GM21367 (cell line): ENCODE data around the gene SHANK1.

ENCODE experiments used
- ATAC-seq: cut with Tn5 transposase; IDR thresholded peaks from one replicate; pipeline ENCODE4 v1.9.1; 2021; ENCODE audit not compliant: unreplicated experiment

The SHANK1 gene

DNA sequence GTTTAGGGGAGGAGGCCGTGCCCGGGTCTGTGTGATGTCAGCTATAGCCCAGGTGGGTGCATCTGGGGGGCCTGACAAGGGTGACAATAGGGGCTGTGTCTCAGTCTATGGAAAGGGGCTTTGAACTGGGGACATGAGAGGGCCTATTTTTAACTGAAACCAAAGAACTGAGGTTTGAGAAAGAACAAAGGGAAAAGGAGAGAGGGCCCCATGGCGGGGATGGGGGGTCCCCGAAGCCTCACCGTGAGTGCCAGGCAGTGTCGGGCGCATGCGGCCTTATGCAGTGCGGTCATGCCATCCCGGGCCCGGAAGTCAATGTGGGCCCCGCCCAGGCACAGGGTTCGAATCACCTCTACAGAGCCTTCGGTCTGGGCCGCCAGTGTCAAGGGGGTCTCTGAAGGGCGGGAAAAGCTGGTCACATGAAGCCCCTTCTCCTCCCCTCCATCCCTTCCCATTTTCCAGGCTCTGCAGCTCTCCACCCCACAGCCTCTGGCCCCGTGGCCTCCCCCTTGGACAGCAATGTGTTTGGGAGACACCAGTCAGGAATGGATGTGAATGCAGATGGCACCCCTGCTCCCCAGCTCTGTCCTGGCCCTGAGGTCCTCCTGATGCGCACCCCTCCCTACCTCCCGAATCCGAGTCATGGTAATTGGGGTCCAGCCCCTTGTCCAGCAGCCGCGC is 5.9 kb downstream of the SHANK1 start:
- ATAC-seq, result no peak

DNA sequence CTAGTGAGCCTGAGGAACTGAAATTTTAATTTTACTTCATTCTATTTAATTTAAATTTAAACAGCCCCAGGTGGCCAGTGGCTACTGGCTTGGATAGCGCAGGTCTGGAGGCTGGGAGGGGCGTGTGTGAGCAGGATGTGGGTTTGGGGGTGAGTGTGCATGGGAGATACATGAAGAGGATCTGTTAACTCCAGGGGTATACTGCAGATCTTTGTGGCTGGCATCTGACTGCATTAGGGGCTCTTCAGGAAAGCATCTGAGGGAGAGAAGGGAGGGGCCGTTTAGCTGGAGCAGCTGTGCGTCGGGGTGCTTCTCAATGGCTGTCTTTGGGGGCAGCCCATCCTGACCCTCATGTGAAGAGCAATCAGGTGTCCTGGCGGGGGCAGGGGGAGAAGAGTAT is 6.8 kb downstream of the SHANK1 start:
- ATAC-seq, result no peak

DNA sequence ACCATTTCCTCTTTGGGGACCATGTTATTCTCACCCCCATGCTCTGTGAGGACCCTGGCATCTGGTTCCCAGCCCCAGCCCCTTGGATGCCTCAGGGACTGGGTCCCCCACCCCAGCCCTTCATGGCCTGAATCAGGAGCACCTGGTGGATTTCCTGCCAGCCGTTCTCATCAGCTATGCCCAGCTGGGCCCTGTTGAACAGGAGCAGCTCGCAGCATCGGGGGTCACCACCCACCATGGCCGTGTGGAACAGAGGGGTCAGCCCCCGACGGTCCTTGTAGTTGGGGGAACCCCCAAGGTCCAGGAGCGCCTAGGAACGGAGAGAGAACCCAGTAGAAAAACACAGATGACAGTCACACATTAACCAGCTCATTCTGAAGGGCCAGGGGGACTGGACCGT is 7.8 kb downstream of the SHANK1 start:
- ATAC-seq, result no peak

DNA sequence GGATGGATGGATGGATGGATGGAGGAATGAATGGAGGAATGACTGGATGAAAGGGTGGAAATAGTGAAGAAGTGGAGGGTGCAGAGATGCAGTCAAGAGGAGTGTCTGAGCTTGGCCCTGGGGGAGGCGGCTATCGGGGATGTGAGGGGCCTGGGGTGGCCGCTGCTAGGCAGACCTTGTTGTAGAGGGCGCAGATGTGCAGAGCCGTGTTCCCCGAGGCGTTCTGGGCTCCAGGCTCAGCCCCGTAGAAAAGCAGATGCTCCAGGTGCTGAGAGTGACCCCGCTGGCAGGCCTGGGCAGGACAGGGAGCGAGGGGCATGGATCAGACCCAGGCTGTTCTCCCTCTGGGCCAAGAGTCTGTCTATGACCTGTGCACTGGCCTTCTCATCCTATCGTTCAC is 8.4 kb downstream of the SHANK1 start:
- ATAC-seq, result no peak

DNA sequence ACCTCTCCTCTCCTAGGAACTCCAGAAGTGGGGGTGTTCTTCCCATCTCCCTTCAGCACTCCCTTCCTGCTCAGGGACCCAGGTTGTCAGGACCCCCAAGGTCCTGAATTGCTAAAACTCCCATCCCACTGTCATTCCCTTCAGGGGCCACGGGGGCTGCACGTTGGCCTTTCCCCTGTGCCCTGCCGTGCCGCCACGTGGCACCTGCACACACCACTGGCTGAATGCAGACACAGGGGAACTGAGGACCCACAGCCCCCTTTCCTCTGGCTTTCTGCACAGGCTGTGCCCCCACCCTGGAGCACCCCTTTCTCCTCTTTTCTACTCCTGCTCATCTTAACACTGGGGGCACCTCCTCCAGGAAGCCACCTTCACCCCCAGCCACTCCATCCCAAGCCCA is 9.0 kb downstream of the SHANK1 start:
- no peak for ATAC-seq

DNA sequence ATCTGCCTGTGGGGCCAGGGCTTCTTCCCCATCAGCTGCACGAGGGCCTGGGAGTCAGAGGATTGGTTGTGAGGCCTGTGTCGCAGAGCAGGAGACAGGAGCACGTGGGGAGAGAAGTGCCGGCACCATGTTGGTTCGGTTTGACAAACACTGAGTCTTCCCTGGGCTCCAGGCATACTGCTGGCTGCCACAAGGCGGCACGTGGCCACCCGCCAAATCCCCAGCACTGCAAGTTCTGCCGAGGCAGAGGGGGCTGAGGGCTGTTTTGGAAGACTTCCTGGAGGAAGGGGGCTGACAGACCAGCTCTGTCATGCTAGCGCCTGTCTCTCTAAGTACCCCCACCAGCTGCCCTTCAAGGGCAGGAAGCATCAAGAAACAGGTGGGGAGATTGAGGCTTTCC is 9.5 kb downstream of the SHANK1 start:
- no peak for ATAC-seq

DNA sequence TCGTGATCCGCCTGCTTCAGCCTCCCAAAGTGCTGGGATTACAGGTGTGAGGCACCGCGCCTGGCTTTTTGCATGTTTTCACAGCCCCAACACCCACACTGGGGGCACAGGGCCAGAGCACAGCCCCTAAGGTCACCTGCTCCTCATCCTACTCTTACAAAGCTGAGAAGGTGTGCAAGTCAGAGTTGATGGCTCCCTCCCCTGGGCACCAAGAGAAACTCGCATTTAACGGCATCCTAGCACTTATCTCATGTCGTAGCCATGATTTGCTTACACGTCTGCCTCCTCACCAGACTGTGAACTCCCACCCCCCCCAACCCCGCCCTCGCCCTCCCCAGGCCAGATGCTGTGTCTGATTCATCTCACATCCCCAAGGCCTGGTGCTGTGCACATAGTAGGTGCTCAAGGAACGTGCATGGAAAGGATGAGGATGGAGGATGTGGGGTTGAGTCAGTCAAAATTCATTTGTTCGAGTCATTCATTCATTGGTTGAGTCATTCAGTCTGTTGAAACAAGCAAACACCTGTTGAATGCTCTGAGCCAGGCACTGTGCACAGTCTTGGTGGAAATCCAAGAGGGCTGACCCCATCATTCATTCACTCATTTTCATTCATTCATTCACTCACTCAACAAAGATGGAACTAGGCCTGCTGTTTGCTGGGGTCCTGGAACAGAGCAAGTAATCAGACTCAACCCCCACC is 11.3 kb downstream of the SHANK1 start:
- ATAC-seq, result no peak

DNA sequence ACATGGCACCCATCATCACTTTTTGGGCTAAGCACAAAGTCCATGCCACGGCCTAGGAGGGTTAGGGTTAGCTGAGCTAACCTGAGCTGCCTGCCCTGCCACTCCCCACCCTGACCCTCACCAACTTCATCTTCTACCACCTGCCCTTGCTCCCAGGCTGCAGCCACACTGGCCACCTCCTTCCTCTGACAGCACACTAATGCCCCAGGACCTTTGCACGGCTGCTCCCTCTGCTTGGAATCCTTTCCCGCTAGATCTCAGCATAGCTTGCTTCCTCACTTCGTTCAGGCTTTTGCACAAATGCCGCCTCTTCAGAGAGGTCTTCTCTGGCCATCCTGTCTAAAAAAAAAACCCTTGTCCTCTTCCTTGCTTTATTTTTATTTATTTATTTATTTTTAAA is 13.2 kb downstream of the SHANK1 start:
- no peak for ATAC-seq

DNA sequence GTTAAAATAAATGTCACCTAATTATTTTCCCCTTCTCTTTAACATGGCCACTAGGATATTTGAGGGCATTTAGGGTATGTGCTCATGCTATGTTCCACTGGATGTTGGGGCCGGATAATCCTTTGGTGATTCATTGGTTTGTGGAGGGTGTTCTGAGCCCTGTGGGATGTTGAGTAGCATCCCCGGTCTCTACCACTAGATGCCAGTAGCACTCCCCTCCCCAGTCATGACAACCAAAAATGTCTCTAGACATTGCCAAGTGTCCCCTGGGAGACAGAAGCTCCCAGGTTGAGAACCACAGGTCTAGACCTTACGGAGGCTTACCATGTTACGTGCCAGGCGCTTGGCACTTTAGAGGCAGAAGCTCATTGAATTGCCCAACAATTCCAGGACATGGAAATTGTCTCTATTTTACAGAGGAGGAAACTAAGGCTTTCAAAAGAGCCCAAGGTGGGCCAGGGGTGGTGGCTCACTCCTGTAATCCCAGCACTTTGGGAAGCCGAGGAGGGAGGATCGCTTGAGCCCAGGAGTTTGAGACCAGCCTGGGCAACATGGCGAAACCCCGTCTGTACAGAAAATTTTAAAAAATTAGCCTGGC is 14.1 kb downstream of the SHANK1 start:
- ATAC-seq, result no peak

DNA sequence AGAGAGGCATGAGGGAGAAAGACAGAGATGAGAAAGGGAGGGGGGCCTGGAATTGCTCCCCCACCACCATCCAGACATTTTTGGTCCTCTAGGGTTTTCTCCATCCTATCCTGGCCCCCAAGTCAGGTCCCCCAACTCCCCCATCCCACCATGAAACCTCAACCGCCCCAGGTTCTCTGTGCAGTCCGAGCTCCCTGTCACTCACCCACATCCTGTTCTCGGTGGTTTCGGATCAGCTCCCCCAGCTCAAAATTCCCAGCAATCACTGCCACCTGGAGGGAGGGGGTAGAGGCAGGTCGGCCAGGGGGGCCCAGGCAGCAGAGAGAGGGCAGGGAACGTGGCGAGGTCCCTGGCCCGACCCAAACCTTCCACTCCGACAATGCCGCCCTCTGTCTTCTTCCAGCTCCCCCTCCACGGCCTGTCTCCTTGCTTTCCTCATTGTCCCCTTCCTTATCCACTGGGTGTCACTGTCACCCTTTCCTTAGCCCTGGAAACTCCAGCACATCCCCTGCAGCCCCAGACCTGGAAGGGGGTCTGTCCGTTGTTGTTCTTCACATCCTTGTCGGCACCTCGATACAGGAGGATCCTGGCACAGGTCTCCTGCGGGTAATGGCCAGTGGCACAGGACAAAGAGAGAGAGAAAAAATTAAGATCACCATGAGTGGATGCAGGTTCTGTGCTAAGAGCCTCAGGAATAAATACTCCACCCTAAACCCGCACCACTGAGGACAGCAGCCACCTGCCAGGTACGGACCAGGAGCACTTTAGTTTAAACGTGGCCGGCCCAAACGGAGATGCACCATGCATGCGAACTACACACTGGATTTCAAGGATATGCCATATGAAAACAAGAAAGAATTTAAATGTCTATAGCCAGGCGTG is 15.4 kb downstream of the SHANK1 start:
- ATAC-seq, result no peak

DNA sequence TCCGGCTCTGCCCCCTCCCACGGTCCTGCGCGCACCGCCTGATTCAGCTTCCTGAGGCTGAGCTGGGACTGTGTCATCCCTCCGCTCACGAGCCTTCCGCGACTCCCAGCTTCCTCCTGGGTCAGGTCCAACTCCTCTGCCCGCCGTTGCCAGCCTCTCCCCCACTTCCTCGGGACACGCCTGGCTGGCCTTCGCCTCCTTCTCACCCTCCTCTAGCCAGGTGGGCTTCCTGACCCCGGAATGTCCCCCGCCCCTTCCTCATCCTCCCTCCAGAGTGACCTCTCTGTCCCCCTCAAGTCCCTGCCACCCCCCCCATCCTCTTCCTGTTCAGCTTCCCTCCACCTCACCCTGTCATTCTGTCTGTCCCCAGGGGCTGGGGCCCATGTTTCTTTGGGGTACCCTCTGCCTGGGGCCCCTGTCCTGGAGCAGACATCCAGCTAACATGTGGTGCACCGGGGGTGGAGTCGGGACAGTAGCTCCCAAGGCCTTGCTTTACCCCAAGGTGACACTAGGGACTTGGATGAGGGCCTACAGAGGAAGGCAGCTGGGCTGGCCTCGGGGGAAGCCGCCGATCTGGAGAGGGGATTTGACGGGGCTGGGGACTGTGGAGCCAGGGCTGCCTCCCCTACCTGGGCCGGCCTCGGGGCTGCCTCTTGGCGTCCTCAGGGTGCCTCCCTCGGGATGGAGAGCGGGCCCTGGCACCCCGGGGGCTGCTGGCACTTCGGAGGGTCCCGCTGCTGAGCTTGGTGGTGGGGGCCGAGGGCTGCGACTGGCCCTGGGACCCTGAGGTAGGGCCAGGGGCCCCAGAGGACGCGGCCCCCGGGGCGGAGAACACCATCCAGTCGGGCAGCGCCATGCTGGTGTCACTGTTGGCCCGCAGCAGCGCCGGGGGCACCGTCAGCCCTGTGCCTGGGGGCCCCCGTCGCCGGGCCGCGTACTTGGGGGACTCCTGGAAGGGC is 16.5 kb downstream of the SHANK1 start:
- ATAC-seq, result no peak

DNA sequence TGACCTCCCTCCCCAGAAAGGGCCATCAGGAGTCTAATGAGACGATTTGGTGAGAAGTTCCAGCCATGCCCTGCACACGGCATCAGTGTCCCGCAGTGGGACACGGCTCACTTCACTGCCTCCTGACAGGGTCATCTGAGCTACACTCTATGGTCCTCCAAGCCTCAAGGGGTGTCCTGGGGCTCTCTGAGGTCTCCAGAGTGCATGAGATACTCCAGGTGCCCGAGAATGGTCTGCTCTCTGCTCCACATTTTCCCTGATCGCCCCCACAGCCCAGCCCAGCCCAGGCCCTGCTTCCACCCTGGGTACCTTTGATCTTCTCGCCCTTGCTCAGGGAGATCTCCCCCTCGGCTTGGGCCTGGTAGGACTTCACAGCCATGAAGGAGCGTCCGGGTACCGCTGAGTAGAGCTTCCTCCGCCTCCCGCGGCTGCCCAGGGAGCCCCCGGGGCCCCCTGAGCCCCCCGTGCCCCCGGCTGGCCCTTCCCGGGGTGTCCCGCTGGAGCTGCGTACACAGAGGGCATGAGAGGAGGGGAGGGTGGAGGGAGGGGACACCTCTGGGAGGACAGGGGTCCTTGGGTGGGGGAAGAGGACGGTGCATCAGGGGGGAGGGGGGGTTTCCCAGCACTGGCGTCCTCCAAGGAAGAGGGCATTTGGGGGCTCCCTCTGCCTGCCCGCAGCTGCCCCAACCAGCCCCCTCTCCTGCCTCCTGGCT is 17.3 kb downstream of the SHANK1 start:
- ATAC-seq, result no peak

DNA sequence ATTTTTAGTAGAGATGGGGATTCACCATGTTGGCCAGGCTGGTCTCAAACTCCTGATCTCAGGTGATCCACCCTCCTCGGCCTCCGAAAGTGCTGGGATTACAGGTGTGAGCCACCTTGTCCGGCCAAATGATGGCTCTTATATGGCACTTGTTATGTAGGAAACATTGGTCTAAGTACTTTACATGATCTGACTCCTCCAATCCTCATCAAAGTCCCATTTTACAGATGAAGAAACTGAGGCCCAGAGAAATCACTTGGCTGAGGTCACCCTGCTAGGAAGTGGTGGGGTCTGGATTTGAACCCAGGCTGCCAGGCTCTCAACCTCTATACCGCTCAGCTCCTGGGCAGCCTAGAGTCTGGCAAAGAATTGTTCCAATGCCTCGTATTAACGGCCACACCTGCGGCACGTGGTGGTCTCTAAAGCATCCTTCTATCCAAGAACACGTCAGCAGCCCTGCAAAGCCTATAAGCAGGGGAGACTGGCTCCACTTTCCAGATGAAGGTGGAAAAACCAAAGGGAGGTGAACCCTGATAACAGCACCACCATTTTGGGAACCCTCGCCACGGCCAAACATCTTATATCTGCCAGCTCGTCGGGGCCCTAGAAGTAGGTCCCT is 18.1 kb downstream of the SHANK1 start:
- no peak for ATAC-seq

DNA sequence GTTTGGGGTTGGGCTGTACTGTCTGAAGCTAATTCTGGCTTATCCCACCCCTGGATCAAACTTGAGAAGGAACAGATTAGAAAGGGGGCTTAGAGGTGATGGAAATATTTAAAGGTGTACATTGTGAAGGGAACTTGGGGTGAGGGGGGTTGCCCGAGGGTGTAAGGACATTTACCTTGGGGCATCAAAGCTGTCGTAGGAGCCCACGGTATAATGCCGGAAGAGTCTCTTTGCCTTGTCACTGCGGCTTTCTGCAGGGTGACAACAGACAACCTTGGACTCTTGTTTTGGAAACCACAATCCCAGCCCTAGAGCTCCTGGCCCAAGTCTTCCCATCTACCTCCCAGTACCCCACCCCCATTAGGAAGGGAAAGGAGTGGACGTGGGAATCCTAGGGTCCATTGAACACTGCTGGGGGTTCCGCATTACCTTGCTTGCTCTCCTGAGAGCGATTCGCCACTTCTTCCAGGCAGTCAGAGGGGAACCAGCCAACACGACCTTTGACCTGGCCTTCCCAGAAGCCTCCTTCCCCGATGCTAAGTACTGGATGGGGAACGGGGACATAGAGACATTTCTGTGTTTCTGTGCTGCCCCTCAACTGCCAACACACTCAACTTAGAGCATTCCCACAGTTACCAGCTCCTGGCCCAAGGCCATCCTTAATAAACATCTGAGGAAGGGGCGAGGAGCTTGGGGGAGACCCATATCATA is 22.0 kb downstream of the SHANK1 start:
- no peak for ATAC-seq

DNA sequence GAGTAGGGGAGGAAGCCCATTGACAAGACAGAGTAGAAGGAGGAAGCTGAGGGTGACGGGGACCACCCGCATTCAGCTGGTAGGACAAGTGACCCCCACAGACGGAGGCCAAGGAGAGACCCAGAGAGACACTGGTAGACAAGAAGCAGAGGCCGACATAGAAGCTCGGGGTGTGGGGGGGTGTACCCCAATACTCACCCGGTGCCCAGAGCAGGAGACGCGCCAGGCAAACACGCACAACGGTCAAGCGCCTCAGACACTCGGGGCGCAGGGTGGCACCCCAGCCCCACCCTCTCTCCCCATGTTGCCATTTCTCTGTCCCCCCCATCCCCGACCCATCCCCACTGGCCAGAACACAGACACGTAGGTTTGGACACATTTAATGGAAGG is 23.5 kb downstream of the SHANK1 start:
- ATAC-seq, result no peak

DNA sequence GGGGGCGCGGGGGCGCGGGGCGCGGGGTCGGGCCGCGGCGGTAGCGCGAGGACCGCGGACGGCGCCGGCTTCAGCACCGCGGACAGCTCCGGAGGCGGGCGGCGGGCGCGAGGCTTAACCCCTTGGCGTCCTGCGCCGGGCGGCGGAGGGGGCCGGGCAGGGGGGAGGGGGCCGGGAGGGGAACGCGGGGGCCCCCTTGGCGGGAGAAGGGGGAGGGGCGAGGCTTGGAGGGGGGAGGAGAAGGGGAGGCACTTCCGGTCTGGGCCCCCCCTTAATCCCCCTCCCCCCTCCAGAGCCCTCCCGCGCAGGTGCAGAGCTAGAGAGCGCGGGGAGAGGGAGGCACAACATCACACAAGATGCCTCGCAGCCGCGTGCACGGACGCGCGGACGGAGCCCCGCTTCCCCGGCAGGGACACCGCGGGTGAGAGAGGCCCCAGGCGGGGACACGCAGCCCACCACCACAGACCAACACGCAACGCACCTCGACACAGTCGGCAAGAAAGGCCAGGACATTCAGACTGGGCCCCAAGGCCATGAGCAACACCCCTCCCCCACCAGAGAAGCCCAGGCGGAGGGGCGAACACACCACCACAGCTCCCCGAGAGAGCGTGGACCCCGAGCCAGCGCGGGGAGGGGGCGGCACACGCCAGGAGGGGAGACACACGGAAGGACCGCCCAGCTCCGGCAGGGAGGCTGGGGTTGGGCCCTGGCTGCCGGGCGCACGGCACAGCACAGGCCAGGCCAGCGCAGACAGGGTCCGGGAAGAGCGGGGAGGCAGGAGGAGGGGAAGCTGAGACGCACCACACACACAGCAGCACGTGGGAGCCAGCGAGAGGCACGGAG is 24.1 kb downstream of the SHANK1 start:
- ATAC-seq, result no peak

DNA sequence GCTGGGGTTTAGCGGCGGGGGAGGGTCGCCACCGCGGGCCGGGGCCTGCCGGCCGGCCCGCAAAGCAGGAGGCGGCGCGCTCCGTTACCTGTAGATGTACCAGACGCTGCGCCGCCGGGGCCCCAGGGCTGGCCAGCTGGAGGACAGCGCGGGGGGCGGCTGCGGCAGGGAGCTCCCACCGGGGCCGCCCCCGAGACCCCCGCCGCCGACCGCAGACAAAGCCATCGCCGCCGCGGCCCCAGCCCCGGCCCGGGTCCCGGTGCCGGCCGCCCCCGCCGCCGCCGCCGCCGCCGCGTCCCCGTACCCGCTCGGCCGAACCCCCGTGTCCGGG is 24.8 kb downstream of the SHANK1 start:
- no peak for ATAC-seq
